SHP77 treated with DMSO at 0.1 percent for 48 hours (cell line): ENCODE measurements around the gene AKAP8L.
"Not testable (repeated sequence)": the region's sequence is repeated elsewhere in the genome, so short reads cannot be mapped to it uniquely, and the experiment has no call there.

Source experiments
- DNase-seq: peaks from one replicate; lab custom pipeline; 2025; lab: John Stamatoyannopoulos, UW

Gene AKAP8L

DNA sequence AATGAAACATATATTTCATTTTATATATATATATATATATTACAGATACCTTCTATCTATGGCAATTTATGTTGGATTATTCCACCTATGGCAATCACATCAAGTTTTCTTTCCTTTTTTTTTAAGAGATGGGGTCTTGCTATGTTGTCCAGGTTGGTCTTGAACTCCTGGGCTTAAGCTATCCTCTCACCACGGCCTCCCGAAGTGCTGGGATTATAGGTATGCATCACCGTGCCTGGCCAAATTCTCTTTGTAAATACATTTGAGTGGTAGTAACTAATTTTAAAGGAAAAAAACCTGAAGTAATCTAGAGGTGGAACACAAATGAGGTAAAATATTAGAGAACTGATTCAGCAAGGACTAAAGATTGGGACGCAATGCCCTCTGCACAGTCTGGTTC, 64.9 kb downstream of the AKAP8L start:
- no peak for DNase-seq

DNA sequence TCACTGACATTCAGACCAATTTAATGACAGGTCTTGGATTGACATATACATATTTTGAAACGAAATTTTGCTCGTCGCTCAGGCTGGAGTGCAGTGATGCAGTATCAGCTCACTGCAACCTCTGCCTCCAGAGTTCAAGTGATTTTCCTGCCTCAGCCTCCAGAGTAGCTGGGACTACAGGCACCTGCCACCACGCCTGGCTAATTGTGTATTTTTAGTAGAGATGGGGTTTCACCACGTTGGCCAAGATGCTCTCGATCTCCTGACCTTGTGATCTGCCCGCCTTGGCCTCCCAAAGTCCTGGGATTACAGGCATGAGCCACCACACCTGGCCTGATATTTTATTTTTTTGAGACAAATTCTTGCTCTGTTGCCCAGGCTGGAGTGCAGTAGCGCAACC, 66.3 kb downstream of the AKAP8L start:
- DNase-seq, result not testable (repeated sequence)

DNA sequence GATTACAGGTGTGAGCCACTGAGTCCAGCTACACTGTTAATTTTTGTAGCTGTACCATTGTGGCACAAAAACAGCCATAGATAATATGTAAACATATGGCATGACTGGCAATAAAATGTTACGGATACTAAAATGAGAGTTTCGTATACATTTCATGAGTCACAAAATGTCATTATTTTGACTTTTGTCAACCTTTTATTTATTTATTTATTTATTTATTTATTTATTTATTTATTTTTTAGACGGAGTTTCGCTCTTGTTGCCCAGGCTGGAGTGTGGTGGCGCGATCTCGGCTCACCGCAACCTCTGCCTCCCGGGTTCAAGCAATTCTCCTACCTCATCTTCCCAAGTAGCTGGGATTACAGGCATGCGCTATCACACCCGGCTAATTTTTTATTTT, 77.5 kb downstream of the AKAP8L start:
- DNase-seq, result not testable (repeated sequence)

DNA sequence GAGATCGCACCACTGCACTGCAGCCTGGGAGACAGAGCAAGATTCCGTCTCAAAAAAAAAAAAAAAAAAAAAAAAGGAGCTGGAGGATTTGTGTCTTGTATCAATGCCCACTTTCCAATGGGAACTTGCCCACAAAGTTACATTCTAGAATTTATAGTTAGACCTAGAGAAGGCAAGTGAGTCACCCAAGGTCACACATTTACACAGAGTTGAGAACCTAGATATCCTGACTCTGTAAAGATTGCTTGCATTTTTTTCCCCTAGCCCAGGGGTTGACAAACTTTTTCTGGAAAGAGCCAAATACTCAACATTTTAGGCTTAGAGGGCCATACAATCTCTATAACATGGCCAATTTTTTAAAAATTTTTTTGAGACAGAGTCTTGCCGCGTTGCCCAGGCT, 78.7 kb downstream of the AKAP8L start:
- no peak for DNase-seq

DNA sequence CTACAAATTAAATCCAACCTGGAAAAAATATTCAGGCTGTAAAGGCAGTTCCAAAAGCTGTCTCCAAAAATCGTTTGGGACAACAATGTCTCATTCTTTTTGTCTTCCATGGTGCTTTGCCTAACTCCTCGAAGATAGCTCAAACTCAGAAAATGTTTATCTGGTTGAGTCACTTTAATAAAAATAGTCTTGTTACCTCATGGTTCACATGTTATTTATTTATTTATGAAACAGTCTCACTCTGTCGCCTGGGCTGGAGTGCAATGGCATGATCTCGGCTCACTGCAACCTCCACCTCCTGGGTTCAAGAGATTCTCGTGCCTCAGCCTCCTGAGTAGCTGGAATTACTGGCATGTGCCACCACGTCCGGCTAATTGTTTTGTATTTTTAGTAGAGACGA, 81.6 kb downstream of the AKAP8L start:
- DNase-seq, result no peak

DNA sequence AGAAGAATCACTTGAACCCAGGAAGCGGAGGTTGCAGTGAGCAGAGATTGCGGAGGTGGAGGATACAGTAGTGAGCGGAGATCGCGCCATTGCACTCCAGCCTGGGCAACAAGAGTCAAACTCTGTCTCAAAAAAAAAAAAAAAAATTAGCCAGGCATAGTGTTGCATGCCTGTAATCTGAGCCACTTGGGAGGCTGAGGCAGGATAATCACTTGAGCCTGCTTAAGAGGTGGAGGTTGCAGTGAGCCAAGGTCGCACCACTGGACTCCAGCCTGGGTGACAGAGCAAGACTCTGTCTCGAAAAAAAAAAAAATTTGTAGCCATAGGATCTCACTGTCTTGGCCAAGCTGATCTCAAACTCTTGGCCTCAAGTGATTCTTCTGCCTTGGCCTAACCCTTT, 82.8 kb downstream of the AKAP8L start:
- DNase-seq, result not testable (repeated sequence)

DNA sequence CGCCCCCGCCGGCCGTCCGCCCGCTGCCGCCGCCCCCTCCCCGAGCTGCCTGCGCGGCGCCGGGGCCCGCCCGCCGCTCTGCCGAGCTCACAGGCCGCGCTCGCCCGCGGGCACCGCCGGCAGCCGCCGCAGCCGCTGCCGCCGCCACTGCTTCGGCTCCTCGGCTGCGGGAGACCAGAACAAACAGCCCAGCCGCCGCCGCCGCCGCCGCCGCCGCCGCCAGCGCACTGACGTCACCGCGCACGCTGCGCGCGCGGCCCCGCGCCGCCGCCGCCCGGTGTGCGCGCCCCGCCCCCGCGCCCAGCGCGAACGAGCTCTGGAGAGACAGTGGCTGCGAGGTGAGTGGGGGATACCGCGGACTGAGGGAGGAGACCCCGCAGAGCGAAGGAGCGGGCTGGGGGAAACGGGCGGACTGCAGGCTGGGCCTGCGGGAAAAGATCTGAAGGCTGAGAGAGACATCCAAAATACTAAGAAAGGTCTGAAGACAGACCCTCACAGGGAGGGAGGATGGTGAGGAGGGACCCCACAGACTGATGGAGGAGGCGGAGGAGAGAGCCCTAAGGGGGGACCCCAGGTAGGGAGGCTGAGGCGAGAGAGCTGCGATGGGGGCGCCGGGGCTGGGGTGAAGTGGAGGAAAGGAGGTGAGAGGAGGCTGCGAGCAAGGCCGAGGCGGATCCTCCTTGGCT, 86.3 kb downstream of the AKAP8L start, which contains the start of gene BRD4:
TSS of gene BRD4 (minus strand) at position 229 of the 686 bp plus-strand sequence. CDS start 59,440 bp downstream, outside the sequence.
- peak; percentile 5 for DNase-seq

DNA sequence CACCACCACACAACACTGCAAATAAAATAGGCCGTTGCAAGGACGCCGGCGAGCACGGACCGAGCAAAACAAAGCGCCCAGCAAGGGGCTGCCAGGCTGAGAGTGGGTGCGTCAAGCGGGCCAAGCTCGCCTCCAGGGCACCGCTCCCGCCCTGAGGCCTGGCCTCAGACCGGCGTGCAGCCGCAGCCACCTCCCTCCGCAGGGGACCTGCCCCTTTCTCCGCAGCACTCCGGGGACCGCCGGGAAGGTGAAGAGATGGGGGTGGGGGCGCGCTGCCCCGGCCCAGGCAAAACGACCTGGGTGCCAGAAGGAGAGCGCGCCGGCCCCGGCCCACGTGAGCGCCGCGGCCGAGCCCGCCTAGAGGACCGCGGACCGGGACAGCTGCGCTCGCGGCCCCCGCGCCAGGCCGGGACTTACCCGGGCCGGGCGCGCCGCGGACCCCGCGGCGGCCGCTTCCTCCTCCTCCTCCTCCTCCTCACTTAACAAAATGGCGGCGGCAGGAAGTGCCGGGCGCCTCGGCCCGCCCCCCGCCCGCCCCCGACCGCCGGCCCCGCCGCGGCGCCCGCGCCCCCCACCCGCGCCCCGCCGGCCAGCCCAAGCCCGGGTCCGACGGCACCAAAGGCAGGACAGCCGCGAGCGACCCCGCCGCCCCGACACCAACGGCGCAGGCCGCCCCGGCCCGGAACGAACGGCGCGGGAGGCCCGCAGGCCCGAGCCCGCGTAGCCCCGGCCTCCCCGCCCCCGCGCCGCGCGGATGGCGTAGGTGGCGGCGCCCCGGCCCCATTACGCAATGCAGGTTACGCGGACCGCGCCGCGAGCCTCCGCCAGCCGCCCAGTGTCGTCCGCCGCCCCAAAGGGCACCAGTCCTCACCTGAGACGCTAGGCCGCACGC, 87.1 kb downstream of the AKAP8L start:
- DNase-seq, result no peak

DNA sequence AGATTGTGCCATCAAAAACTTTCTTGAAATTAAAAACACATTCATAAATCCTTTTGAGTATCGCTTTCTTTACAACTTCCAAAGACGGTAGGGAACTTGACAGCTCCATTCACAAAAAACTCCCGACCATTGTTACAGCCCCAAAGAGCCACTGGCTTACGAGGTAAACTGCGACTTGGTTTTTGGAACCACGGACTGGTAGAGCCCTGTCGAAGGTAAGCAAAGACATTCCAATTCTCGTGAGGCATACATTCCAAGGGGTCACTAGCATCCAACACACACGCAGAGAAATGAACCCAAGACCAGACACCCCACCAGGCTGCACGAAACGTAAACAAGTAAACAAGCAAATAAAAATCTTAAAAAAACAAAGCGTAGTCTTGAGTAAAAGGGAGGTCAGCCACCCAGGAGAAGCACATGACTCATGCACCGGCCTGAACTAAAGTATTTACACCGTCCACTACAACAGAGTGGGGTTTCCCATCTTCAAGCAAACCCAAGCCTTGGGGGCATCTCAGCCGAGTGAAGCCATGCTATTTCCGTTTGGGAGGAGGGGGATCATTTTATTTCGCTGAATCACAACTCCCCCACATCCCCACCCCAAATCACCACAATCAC, 87.9 kb downstream of the AKAP8L start:
- DNase-seq, result no peak
